ENCODE results near the gene TTC39A.
"Not testable (repeated sequence)": the region's sequence is repeated elsewhere in the genome, so short reads cannot be mapped to it uniquely, and the experiment has no call there.

GRCh38 chr1:51251165-51251564, 79.2 kb downstream of the TTC39A start:
- not testable (repeated sequence) for TF ChIP-seq HEYL (CRISPR knock-in tag; IDR thresholded peaks at IDR 0.05); CTCF (IDR thresholded peaks at IDR 0.05); MAZ (IDR thresholded peaks at IDR 0.05; ENCODE audit: borderline replicate concordance, low read depth, low read length); REST (IDR thresholded peaks at IDR 0.05); CHD2 (IDR thresholded peaks at IDR 0.05; ENCODE audit: low read length, partially characterized antibody)
